K562 (cell line): Measurements from ENCODE around the gene POLN. TPM values are rescaled to one million over a fixed set of nuclear protein-coding genes. Genes with fewer than 3 reads are reported as not detected.

Experiments used
- AFF1 ChIP-seq, 2 experiments: fragments of 450-650 bp; IDR thresholded peaks; 2 replicates each; pipeline ENCODE4 v1.6.1; 2018; ENCODE audit warnings: mild to moderate bottlenecking in 2 of 2, low read depth in 1 of 2; ENCODE audit not compliant: partially characterized antibody in 2 of 2
- ASH1L ChIP-seq: fragments of 450-650 bp; IDR thresholded peaks from 2 replicates; pipeline ENCODE4 v1.6.1; 2018; ENCODE audit warnings: borderline replicate concordance, mild to moderate bottlenecking, low read depth; ENCODE audit not compliant: partially characterized antibody
- CEBPG ChIP-seq, 3 experiments: fragments of 200-800 bp in 1 of 3; sonication (Bioruptor generic) in 1 of 3; sonication (generic) in 1 of 3; formaldehyde crosslinking in 1 of 3; IDR thresholded peaks in 2 of 3; conservative IDR thresholded peaks in 1 of 3; 2 replicates each; pipeline versions ENCODE4 v1.6.1 to v1.8.0; 2016 to 2022; ENCODE audit warnings: missing compliant biosample characterization in 2 of 3, missing genetic modification characterization in 2 of 3, mild to moderate bottlenecking in 1 of 3, missing genetic modification reagents in 1 of 3
- CHAMP1 ChIP-seq: fragments of 450-650 bp; IDR thresholded peaks from 2 replicates; pipeline ENCODE4 v1.6.1; 2016; ENCODE audit warnings: mild to moderate bottlenecking
- E4F1 ChIP-seq: fragments of 250-450 bp; sonication (Bioruptor Pico); IDR thresholded peaks from 2 replicates; pipeline ENCODE4 v1.5.0; 2021; ENCODE audit warnings: mild to moderate bottlenecking, borderline replicate concordance
- HINFP ChIP-seq: fragments of 450-650 bp; conservative IDR thresholded peaks from 2 replicates; pipeline ENCODE4 v1.6.1; 2016; ENCODE audit warnings: missing genetic modification characterization, low read depth, mild to moderate bottlenecking, control low read depth, missing compliant biosample characterization
- MED1 ChIP-seq: sonication (generic); formaldehyde crosslinking; IDR thresholded peaks from 2 replicates; pipeline ENCODE4 v1.8.1; 2023; ENCODE audit warnings: missing genetic modification reagents, borderline replicate concordance
- MEIS2 ChIP-seq: fragments of 450-650 bp; IDR thresholded peaks from 2 replicates; pipeline ENCODE4 v1.6.1; 2014; ENCODE audit warnings: mild to moderate bottlenecking; ENCODE audit not compliant: partially characterized antibody
- NFIX ChIP-seq: fragments of 250-450 bp; sonication (Bioruptor Pico); IDR thresholded peaks from 2 replicates; pipeline ENCODE4 v1.4.0; 2020; ENCODE audit warnings: low read depth, mild to moderate bottlenecking, moderate library complexity
- POU5F1 ChIP-seq: fragments of 150-350 bp; IDR thresholded peaks from 2 replicates; pipeline ENCODE4 v1.6.1; 2014; ENCODE audit warnings: borderline replicate concordance, low read length, low read depth, mild to moderate bottlenecking; ENCODE audit not compliant: partially characterized antibody
- RAD21 ChIP-seq, 2 experiments: fragments of 250-450 bp in 1 of 2; fragments of 450-650 bp in 1 of 2; sonication (Bioruptor Pico) in 1 of 2; formaldehyde crosslinking in 1 of 2; IDR thresholded peaks in 1 of 2; conservative IDR thresholded peaks in 1 of 2; 2 replicates each; pipeline versions ENCODE4 v1.4.0 to v1.8.0; 2020 to 2022; ENCODE audit warnings: mild to moderate bottlenecking in 2 of 2, moderate library complexity in 1 of 2
- RCOR1 ChIP-seq, 2 experiments: IDR thresholded peaks; 2 replicates each; pipeline ENCODE4 v1.6.1; 2012; ENCODE audit warnings: low read depth in 2 of 2, low read length in 2 of 2, borderline replicate concordance in 1 of 2, improper control_type of control experiment in 1 of 2
- SIX5 ChIP-seq, 2 experiments: IDR thresholded peaks; 2 replicates each; pipeline ENCODE4 v1.6.1; 2011; ENCODE audit warnings: low read length in 2 of 2, borderline replicate concordance in 1 of 2, low read depth in 1 of 2, mild to moderate bottlenecking in 1 of 2, moderate library complexity in 1 of 2; ENCODE audit not compliant: insufficient read depth in 1 of 2
- SUPT5H ChIP-seq: fragments of 450-650 bp; IDR thresholded peaks from 2 replicates; pipeline ENCODE4 v1.6.1; 2016
- TFAM ChIP-seq: fragments of 250-450 bp; sonication (Bioruptor Pico); conservative IDR thresholded peaks from 2 replicates; pipeline ENCODE4 v1.5.0; 2021; ENCODE audit warnings: mild to moderate bottlenecking, moderate library complexity
- polyA plus RNA-seq, 8 experiments: library from polyadenylated mRNA; depleted of rRNA in 4 of 8; stranded (reverse) in 5 of 8; unstranded in 3 of 8; fragments of >200 nt; fragmentation: Nextera tagmentation in 2 of 8; fragmentation: Illumina TruSeq in 1 of 8; extraction: Ambion mirVana in 2 of 8; extraction: Trizol in 1 of 8; gene quantifications; 2 replicates each; pipeline versions ENCODE4 v1.2.1 to v1.2.3, GENCODE V29; 2011 to 2014; ENCODE audit warnings: inconsistent platforms in 1 of 8, missing spikeins in 1 of 8
- total RNA-seq, 7 experiments: library from RNA; depleted of rRNA in 6 of 7; stranded (reverse); fragments of >200 nt in 6 of 7; fragmentation: Illumina TruSeq in 2 of 7; extraction: Trizol in 2 of 7; gene quantifications; 2 replicates each; pipeline versions ENCODE4 v1.2.1 to v1.2.3, GENCODE V29; 2011 to 2021; ENCODE audit warnings: low replicate concordance in 1 of 7

Gene POLN
- total and polyA plus RNA-seq, 9 of the 15 experiments (the other 6 are each of a cell fraction or from before 2014, with no cell fraction given): 0.08 to 0.91 (median 0.32) TPM

GRCh38 chr4:2163311-2163821 lies 78.6 kb downstream of the POLN start (continued):
- no peak for TF ChIP-seq HINFP
- TF ChIP-seq TFAM: no peak
- no peak for TF ChIP-seq AFF1 (IDR thresholded peaks at IDR 0.05; ENCODE audit: low read depth in 1 of 2, partially characterized antibody in 2 of 2)
- no peak for TF ChIP-seq SIX5 (IDR thresholded peaks at IDR 0.05; ENCODE audit: borderline replicate concordance in 1 of 2, insufficient read depth in 1 of 2, low read depth in 1 of 2, low read length in 2 of 2)
- TF ChIP-seq MEIS2: no peak
- no peak for TF ChIP-seq SUPT5H
- TF ChIP-seq NFIX: no peak
- TF ChIP-seq MED1 (CRISPR knock-in tag): no peak
- no peak for TF ChIP-seq E4F1
- TF ChIP-seq CHAMP1: no peak
- TF ChIP-seq POU5F1: no peak
- TF ChIP-seq RAD21 (CRISPR knock-in tag; conservative IDR thresholded peaks at IDR 0.05 in 1 of 2, IDR thresholded peaks at IDR 0.05 in 1 of 2): no peak
- TF ChIP-seq RCOR1 (IDR thresholded peaks at IDR 0.05; ENCODE audit: borderline replicate concordance in 1 of 2, low read depth in 2 of 2, low read length in 2 of 2): no peak; a peak in 1 of 4 replicates
- TF ChIP-seq CEBPG (CRISPR knock-in tag; IDR thresholded peaks at IDR 0.05): no peak
- no peak for TF ChIP-seq CEBPG (tag; conservative IDR thresholded peaks at IDR 0.05 in 1 of 2, IDR thresholded peaks at IDR 0.05 in 1 of 2)
- no peak for TF ChIP-seq ASH1L
